Measurements from ENCODE around the gene TMEM229A.
"Not testable (repeated sequence)": the region's sequence is repeated elsewhere in the genome, so short reads cannot be mapped to it uniquely, and the experiment has no call there.

The TMEM229A gene

GRCh38 chr7:124032369-124033094 lies at the start of gene TMEM229A:
Gene TMEM229A (minus strand): TSS chr7:124033067. CDS start chr7:124033003, 64 bp downstream.
- peak; percentile 82 for DNase-seq (ENCODE audit: low spot score)

DNA sequence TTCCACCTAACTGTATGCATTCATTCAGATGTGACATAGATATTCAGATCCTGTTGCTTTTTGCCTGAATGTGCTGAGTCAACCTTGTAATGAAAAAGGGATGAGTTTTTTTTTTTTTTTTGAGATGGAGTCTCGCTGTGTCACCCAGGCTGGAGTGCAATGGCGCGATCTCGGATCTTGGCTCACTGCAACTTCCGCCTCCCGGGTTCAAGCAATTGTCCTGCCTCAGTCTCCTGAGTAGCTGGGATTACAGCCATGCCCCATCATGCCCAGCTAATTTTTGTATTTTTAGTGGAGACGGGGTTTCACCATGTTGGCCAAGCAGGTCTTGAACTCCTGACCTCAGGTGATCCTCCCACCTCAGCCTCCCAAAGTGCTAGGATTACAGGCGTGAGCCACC lies 49.4 kb upstream of the TMEM229A start:
- DNase-seq (ENCODE audit: low spot score), result not testable (repeated sequence)

- DNase-seq (ENCODE audit: low spot score), result no peak
Observed at GRCh38 chr7:124077546-124077945, 44.7 kb upstream of the TMEM229A start.

DNA sequence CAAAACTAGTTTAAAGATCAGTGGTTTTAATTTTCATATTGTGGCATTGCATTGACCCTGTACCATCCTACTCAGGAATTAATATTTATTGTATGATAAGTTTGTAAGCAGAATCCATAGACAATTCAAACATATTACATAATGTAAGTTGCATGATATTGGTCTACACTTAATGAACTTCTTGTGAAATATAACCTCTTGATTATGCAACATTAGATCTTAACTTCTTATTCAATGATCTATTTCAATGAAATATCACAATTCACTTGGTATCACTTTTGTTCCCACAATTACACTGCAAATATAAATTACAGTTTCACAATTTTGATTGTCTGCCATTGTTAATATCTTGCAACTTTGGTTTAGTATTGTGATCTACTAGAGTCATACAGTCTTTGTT lies 44.0 kb upstream of the TMEM229A start:
- no peak for DNase-seq (ENCODE audit: low spot score)

- DNase-seq (ENCODE audit: low spot score), result no peak
Observed at GRCh38 chr7:124074007-124074406, 41.1 kb upstream of the TMEM229A start.

GRCh38 chr7:124073310-124073645 lies 40.4 kb upstream of the TMEM229A start:
- DNase-seq (ENCODE audit: low spot score), result no peak

GRCh38 chr7:124072603-124073309 lies 39.9 kb upstream of the TMEM229A start:
- DNase-seq (ENCODE audit: low spot score), result no peak

DNA sequence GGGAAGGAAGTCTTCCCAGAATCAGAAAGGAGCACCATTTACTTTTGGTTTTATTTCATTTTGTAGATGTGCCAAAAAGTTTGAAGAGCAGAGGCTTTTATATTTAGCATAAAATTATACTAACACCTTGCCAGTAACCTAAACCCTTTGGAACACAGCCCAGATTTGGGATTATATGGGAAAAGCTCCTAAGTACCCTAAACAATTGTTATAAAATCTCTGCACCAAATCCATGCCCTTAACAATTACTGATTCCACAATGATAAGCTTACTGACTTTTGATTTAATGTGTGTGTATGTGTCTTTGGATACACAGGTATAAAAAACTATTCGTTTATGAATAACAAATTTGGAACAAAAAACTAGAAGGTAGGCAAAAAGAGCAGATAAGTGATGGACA lies 39.0 kb upstream of the TMEM229A start:
- DNase-seq (ENCODE audit: low spot score), result no peak

GRCh38 chr7:124062171-124062570 lies 29.3 kb upstream of the TMEM229A start:
- no peak for DNase-seq (ENCODE audit: low spot score)

- no peak for DNase-seq (ENCODE audit: low spot score)
Observed at GRCh38 chr7:124060528-124060927, 27.7 kb upstream of the TMEM229A start.

DNA sequence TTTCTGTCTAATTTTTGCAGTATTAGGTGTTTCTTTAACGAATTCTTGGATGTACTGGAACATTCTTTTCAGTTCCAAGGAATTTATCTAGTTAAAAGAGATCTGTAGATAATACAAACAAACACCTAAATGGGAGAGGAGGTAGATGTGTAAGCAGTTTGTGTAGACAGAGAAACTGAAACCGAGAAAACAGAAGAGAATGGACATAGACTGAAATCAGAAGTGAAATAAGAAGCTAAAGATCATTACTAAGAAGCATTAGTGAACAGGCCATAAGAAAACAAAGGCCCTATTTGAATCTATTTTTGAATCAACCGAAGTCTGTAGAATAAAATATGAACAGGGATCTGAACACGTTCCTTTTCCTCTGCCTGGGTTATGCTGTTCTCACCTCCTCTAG lies 26.5 kb upstream of the TMEM229A start:
- DNase-seq (ENCODE audit: low spot score), result no peak

- no peak for DNase-seq (ENCODE audit: low spot score)
Observed at GRCh38 chr7:124058515-124058914, 25.6 kb upstream of the TMEM229A start.

DNA sequence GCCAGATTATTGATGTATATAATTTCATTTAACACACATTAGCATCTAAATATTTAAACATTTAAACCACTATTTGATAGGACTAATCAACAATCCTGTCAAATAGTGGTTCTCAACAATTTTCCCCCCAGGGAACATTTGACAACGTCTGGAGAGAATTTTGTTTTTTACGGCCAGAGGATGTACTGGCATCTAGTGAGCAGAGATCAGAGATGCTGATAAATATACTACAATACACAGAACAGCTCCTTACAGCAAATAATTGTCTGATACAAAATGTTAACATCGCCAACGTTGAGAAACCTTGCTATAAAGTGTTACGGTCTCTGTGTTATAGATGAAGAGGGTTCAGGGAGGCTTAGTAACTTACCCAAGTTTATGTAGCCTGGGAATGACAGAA lies 25.0 kb upstream of the TMEM229A start:
- DNase-seq (ENCODE audit: low spot score), result no peak

DNA sequence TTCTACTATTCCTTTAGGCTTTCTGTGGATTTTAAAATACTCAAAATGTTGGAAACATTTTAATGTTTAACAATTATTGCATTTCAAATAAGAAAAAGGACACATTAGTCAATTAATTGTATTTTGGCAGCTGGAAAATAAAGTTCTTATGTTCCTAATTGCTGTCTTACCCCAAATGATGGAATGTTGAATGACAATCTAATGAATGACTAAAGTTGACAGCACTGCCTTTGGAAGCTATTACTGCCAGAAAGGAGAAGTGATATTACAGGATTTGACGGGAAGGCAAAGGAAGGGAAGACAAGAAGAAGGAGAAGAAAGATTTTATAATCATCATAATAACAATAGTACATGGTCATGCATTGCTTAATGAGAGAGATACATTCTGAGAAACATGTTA lies 23.4 kb upstream of the TMEM229A start:
- DNase-seq (ENCODE audit: low spot score), result no peak

DNA sequence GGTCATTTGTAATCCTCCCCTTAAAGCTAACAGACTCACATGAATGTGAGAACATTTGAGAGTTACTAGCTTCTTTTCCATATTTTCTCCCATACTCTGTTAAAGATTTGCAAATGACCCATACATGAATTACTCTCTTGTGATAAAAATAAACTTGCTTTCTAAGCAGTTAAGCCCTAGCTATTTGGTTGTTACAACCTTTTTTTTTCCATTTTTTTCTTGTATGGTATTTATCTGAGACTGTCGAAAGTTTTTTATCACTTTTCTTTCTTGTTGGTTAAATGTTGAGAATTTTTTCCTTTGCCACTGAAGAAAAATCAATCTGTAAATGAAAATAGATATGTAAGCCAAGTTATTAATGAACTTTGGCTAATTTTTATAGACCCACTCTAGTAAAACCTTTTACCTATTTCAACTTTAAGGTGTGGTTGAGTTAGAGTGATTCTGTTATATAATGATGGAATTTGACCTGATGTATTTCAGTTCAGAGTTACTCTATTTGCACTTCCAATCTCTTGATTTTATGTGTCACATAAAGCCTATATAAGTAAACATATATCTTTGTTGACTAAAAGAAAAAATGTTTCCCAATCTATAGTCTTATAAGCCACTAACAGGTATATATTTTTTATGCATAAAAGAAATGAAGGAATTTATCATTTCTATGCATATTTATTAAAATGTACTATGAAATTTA lies 19.0 kb upstream of the TMEM229A start:
- DNase-seq (ENCODE audit: low spot score), result no peak

DNA sequence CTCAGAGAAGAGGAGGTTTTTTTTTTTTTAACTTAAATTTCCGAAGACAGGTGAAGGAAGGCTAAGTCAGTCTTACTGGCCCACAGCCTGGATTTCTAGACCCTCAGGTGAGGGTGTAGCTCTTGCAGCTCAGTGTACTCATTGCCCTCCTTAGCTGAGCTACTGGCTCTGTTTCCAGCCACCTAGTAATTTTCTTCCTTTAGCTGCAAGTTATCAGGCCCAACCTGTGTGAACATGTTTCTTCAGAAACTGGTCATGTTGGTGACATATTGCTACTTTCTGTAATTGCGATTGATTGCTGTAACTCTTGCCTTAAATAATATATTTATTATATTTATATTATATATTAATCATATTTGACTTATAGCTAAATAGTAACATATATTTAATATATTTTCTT lies 10.0 kb upstream of the TMEM229A start:
- DNase-seq (ENCODE audit: low spot score), result no peak

DNA sequence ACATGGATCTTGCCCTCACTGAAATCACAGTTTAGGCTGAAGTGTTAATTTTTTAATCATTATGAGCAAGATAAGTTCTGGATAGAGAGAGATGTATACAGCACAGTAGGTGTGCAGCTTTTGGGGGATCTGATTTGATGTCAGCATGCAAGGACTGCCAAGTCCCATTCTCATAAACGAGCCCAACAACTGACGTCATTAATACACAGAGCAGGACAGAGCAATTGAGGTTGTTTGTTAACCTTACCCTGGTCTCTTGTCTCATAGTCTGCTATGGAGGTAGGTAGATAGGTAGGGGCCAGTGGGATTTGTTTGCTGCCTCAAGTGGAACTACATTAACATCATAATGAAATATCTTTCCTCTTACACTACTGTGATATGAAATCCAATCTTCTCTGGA lies 8.6 kb upstream of the TMEM229A start:
- DNase-seq (ENCODE audit: low spot score), result no peak

GRCh38 chr7:124037902-124038301 lies 5.0 kb upstream of the TMEM229A start:
- not testable (repeated sequence) for DNase-seq (ENCODE audit: low spot score)

DNA sequence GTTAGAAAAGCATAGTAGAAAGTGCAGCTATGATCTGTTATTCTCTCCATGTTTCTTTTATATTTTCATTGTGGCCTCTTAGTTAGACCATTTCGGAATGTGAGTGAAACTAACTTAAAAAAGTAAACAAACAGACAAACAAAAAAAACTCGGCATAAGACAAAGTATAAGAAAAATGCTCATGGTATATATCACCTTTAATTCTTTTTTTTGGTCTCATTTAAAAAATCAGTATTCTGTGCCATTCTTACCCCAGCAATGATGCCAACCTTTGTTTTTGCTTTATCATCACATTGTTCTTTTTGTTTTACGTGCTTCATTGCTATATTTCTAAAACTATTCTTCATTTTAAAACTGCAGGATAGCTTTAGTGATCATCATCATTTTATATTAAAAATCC lies 2.8 kb upstream of the TMEM229A start:
- DNase-seq (ENCODE audit: low spot score), result no peak

DNA sequence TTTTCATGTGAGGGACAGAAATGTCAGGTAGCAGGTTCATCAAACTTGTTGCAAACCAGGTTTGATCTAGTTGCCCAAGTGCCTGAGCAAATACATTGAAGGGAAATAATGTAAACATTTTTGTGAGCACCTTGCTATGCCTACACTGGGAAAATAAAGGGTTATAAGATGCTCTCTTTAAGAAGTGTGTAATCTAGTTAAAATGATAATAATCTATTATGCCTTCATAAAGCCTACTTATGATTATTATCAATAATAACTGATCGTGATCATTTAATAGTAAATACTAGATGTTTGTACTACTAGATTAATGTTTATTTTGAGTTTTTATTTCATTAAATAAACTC lies 1.9 kb upstream of the TMEM229A start:
- no peak for DNase-seq (ENCODE audit: low spot score)

- no peak for DNase-seq (ENCODE audit: low spot score)
Observed at GRCh38 chr7:124033807-124034753, 1.2 kb upstream of the TMEM229A start.

Data from AG20443 (cell line).